Neutrophil (primary cell): Measurements from ENCODE around the gene VPS37C.

Experiments
- H3K27ac ChIP-seq: fragments of 200-600 bp; sonication (generic); 2 replicates; pipeline ENCODE4 v1.5.1; 2016; ENCODE audit warnings: mild to moderate bottlenecking, moderate library complexity
- H3K27me3 ChIP-seq: fragments of 200-600 bp; sonication (generic); 2 replicates; pipeline ENCODE4 v1.6.0; 2016; ENCODE audit warnings: mild to moderate bottlenecking
- H3K36me3 ChIP-seq: fragments of 200-600 bp; sonication (generic); 2 replicates; pipeline ENCODE4 v1.5.1; 2017
- H3K4me1 ChIP-seq, 2 experiments: fragments of 200-600 bp in 1 of 2; sonication (generic) in 1 of 2; 1 replicate in 1 of 2; 2 replicates in 1 of 2; pipeline versions ENCODE4 v1.5.1 to v1.6.1; 2013 to 2016; ENCODE audit warnings: low read depth in 1 of 2, low read length in 1 of 2, mild to moderate bottlenecking in 1 of 2, moderate library complexity in 1 of 2; ENCODE audit not compliant: control insufficient read depth in 1 of 2, insufficient read depth in 1 of 2
- H3K4me3 ChIP-seq, 2 experiments: fragments of 200-600 bp in 1 of 2; sonication (generic) in 1 of 2; 1 replicate in 1 of 2; 2 replicates in 1 of 2; pipeline ENCODE4 v1.5.1; 2013 to 2016; ENCODE audit warnings: low read depth in 1 of 2, low read length in 1 of 2, mild to moderate bottlenecking in 1 of 2, moderate library complexity in 1 of 2
- H3K9me3 ChIP-seq: fragments of 200-600 bp; sonication (generic); 2 replicates; pipeline ENCODE4 v1.5.1; 2016
- TF ChIP-seq, protein P1 (sequence below): fragments of 200-600 bp; sonication (generic); IDR thresholded peaks from 2 replicates; pipeline ENCODE4 v1.5.1; 2016; ENCODE audit warnings: antibody characterized with exemption

VPS37C gene

DNA sequence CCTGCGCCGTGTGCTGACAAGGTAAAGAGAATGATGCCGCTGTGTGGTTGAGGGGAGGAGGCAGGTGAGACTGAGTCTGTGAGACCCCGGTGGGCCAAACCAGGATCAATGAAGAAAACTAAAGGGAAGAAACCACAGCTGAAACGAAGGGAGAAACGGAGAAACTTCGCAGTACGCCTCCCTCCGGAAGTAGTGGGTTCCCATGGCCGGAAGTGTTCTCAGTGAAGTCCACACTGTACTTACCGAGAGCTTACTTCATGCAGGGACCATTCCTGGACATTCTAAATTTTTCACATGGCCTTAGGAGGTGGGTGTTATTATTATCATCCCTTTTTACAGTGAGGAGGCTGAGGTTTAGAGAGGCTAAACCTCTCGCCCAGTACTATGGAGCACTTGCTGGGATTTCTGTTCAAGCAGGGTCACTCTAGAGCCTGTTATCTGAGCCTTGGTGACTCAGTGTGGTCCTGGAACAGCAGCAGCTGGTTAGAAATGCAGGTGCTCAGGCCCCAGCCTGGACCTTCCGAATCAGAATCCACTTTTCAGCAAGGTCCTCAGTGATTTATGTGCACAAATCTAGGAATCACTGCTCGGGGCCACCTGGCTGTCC, 41.0 kb downstream of the VPS37C start:
- no peaks in the 10 kb centered on the region for H3K9me3 ChIP-seq
- H3K36me3 ChIP-seq = no peaks in the 10 kb centered on the region
- H3K4me3 ChIP-seq = no peak overlapping the region
- no peaks in the 10 kb centered on the region for H3K27me3 ChIP-seq
- TF ChIP-seq, protein P1, sequence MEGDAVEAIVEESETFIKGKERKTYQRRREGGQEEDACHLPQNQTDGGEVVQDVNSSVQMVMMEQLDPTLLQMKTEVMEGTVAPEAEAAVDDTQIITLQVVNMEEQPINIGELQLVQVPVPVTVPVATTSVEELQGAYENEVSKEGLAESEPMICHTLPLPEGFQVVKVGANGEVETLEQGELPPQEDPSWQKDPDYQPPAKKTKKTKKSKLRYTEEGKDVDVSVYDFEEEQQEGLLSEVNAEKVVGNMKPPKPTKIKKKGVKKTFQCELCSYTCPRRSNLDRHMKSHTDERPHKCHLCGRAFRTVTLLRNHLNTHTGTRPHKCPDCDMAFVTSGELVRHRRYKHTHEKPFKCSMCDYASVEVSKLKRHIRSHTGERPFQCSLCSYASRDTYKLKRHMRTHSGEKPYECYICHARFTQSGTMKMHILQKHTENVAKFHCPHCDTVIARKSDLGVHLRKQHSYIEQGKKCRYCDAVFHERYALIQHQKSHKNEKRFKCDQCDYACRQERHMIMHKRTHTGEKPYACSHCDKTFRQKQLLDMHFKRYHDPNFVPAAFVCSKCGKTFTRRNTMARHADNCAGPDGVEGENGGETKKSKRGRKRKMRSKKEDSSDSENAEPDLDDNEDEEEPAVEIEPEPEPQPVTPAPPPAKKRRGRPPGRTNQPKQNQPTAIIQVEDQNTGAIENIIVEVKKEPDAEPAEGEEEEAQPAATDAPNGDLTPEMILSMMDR = no peak
- H3K27ac ChIP-seq = no peak overlapping the region
- peaks cover 0 to 6% of the 10 kb centered on the region in 2 experiments for H3K4me1 ChIP-seq

DNA sequence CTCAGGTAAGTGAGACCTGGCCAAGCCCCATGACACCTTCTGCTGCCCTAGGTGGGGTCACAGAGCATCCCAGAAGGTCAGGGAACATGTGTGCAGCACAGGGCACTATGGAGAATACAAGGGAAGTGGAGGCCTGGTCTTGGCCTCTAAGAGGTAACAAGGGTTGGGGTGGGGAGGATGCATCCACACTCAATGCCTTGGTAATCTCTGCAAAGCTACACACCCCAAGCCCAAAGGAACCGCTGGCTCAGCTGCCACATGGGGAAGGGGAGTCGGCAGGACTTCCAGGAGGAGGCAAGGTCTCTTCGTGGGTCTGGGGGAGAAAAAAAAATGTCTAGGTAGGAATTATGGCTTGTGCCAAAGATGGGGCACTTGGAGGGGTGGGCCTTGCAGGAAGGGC, 41.7 kb downstream of the VPS37C start:
- H3K27me3 ChIP-seq = no peaks in the 10 kb centered on the region
- no peak overlapping the region for H3K27ac ChIP-seq
- TF ChIP-seq, protein P1 = no peak
- no peaks in the 10 kb centered on the region for H3K36me3 ChIP-seq
- peaks cover 0 to 6% of the 10 kb centered on the region in 2 experiments for H3K4me1 ChIP-seq
- no peaks in the 10 kb centered on the region for H3K9me3 ChIP-seq
- no peak overlapping the region for H3K4me3 ChIP-seq

DNA sequence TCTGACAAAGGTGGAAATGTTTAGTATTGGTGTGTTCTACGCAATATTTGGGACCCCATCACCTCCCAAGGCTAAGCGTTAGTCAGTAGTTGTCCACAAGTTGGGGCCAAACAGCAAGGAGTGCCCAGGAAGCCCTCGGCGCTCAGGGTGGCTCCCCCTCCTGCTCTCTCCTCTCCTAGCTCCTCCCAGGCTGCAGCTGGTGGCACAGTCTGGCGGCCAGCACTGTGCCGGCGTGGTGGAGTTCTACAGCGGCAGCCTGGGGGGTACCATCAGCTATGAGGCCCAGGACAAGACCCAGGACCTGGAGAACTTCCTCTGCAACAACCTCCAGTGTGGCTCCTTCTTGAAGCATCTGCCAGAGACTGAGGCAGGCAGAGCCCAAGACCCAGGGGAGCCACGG, 42.2 kb downstream of the VPS37C start:
- Histone ChIP-seq H3K27me3 (no peaks in the 10 kb centered on the region), H3K4me3 (no peak overlapping the region), H3K36me3 (no peaks in the 10 kb centered on the region), H3K4me1 (peaks cover 0 to 6% of the 10 kb centered on the region in 2 experiments), H3K9me3 (no peaks in the 10 kb centered on the region), H3K27ac (no peak overlapping the region)
- TF ChIP-seq, protein P1 = no peak

DNA sequence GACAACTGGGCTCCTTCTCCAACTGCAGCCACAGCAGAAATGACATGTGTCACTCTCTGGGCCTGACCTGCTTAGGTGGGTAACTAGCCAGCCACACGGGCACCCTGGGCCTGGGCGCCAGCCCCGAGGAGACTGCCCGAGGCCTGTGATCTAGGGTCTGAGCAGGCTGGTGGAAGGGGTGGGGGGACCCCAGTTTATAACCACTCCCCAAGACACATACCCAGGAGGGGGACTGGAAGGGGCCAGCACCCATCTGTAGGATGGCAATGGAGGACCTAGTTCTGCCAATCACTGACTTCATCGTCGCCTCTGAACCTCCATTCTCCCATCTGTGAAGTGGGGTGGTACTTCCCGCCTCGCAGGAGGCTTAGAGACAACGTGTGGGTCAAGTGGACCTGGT, 42.8 kb downstream of the VPS37C start:
- Histone ChIP-seq H3K4me1 (peaks cover 0 to 4% of the 10 kb centered on the region in 2 experiments), H3K4me3 (no peak overlapping the region), H3K27me3 (no peaks in the 10 kb centered on the region), H3K9me3 (no peaks in the 10 kb centered on the region), H3K27ac (no peak overlapping the region), H3K36me3 (no peaks in the 10 kb centered on the region)
- TF ChIP-seq, protein P1 = no peak

DNA sequence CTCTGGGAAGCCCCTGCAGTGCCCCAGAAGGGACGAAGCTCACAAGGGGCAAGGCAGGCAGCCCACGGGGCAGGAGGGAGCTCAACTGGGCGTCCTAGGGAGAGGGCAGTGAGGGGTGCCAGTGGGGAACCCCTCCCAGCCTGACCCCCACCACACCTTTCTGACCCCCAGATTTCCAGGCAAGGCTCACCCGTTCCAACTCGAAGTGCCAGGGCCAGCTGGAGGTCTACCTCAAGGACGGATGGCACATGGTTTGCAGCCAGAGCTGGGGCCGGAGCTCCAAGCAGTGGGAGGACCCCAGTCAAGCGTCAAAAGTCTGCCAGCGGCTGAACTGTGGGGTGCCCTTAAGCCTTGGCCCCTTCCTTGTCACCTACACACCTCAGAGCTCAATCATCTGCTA, 43.2 kb downstream of the VPS37C start:
- Histone ChIP-seq H3K4me1 (no peaks in the 10 kb centered on the region), H3K9me3 (no peaks in the 10 kb centered on the region), H3K36me3 (no peaks in the 10 kb centered on the region), H3K4me3 (no peak overlapping the region), H3K27ac (no peak overlapping the region), H3K27me3 (no peaks in the 10 kb centered on the region)
- TF ChIP-seq, protein P1 = no peak

DNA sequence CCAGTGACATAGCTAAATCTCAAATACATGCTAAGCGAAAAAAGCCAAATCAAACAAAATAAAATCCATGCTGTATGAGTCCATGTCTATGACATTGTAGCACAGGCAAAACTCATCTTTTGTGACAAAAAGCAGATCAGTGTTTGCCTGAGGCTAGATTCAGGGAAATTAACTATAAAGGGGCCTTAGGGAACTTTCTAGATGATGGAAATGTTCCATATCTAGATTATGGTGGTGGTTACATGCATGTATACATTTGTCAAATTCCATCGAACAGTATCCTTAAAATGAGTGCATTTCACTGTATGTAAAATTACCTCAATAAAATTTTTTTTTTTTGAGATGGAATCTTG, 44.1 kb downstream of the VPS37C start:
- Histone ChIP-seq H3K4me3 (no peak overlapping the region), H3K4me1 (no peaks in the 10 kb centered on the region), H3K27me3 (no peaks in the 10 kb centered on the region), H3K36me3 (no peaks in the 10 kb centered on the region), H3K9me3 (no peaks in the 10 kb centered on the region), H3K27ac (no peak overlapping the region)
- TF ChIP-seq, protein P1 = no peak
